ENCODE data around the gene PUSL1. TPM values are rescaled to one million over a fixed set of nuclear protein-coding genes. Genes with fewer than 3 reads are reported as not detected.

The PUSL1 gene
- total RNA-seq, 1 experiment from 2014 or later: 31.3 TPM

- H3K36me3 ChIP-seq (ENCODE audit: insufficient read depth, low read length, poor library complexity, severe bottlenecking): no peaks in the 10 kb centered on the region
- intact Hi-C loops (cut with micrococcal nuclease; ENCODE audit: unreplicated experiment): no loop called here
- DNase-seq (ENCODE audit: low spot score): no peak
- H3K9me3 ChIP-seq (ENCODE audit: low read depth, low read length, poor library complexity, severe bottlenecking): no peaks in the 10 kb centered on the region
- no peak overlapping the region for H3K27ac ChIP-seq (ENCODE audit: low read depth, low read length, poor library complexity, severe bottlenecking)
- ChIA-PET CTCF (no interaction called here), POLR2A (ENCODE audit: low non-redundant PET) (no interaction called here)
- H3K27me3 ChIP-seq (replicated peaks; ENCODE audit: insufficient read depth, low read depth, low read length, poor library complexity): peaks cover 5% of the 10 kb centered on the region
- H3K4me3 ChIP-seq (ENCODE audit: low read depth, low read length, poor library complexity, severe bottlenecking): no peak overlapping the region
- no peak for TF ChIP-seq EZH2 (IDR thresholded peaks at IDR 0.05; ENCODE audit: borderline replicate concordance, low read depth, low read length, poor library complexity, severe bottlenecking)
- no peak for TF ChIP-seq CTCF (conservative IDR thresholded peaks at IDR 0.05; ENCODE audit: low read depth, low read length)
- no TSS peak for BruUV-seq (replicated peaks)
- H3K4me1 ChIP-seq (ENCODE audit: insufficient read depth, low read length, poor library complexity, severe bottlenecking): no peaks in the 10 kb centered on the region
These were observed 49.6 kb downstream of the PUSL1 start for GRCh38 chr1:1357871-1358432.

GRCh38 chr1:1358433-1359271, 50.3 kb downstream of the PUSL1 start, which contains the start of gene MXRA8:
TSS of gene MXRA8 (minus strand) at chr1:1358555. CDS start at chr1:1358504, 51 bp downstream.
- TF ChIP-seq CTCF (conservative IDR thresholded peaks at IDR 0.05; ENCODE audit: low read depth, low read length): no peak
- TF ChIP-seq EZH2 (IDR thresholded peaks at IDR 0.05; ENCODE audit: borderline replicate concordance, low read depth, low read length, poor library complexity, severe bottlenecking): no peak
- Histone ChIP-seq H3K4me1 (ENCODE audit: insufficient read depth, low read length, poor library complexity, severe bottlenecking) (no peaks in the 10 kb centered on the region), H3K27me3 (replicated peaks; ENCODE audit: insufficient read depth, low read depth, low read length, poor library complexity) (peaks cover 5% of the 10 kb centered on the region), H3K27ac (ENCODE audit: low read depth, low read length, poor library complexity, severe bottlenecking) (no peak within 1 kb of the TSS), H3K9me3 (ENCODE audit: low read depth, low read length, poor library complexity, severe bottlenecking) (no peaks in the 10 kb centered on the region), H3K4me3 (ENCODE audit: low read depth, low read length, poor library complexity, severe bottlenecking) (no peak within 1 kb of the TSS), H3K36me3 (ENCODE audit: insufficient read depth, low read length, poor library complexity, severe bottlenecking) (no peaks in the 10 kb centered on the region)
- intact Hi-C loops (cut with micrococcal nuclease; ENCODE audit: unreplicated experiment): no loop called here
- no TSS peak for BruUV-seq (replicated peaks)
- no peak for DNase-seq (ENCODE audit: low spot score)
- POLR2A ChIA-PET (ENCODE audit: low non-redundant PET): no interaction called here
- CTCF ChIA-PET: no interaction called here

- Histone ChIP-seq H3K27ac (ENCODE audit: low read depth, low read length, poor library complexity, severe bottlenecking) (no peak overlapping the region), H3K4me3 (ENCODE audit: low read depth, low read length, poor library complexity, severe bottlenecking) (no peak overlapping the region)
These were observed 50.9 kb downstream of the PUSL1 start for GRCh38 chr1:1359308-1359663.

More at GRCh38 chr1:1359308-1359663, 50.9 kb downstream of the PUSL1 start:
- BruUV-seq (replicated peaks): no TSS peak
- no peak for DNase-seq (ENCODE audit: low spot score)
- H3K9me3 ChIP-seq (ENCODE audit: low read depth, low read length, poor library complexity, severe bottlenecking): no peaks in the 10 kb centered on the region
- H3K27me3 ChIP-seq (replicated peaks; ENCODE audit: insufficient read depth, low read depth, low read length, poor library complexity): peaks cover 1% of the 10 kb centered on the region
- no peaks in the 10 kb centered on the region for H3K4me1 ChIP-seq (ENCODE audit: insufficient read depth, low read length, poor library complexity, severe bottlenecking)
- ChIA-PET POLR2A (ENCODE audit: low non-redundant PET) (no interaction called here), CTCF (no interaction called here)
- no peaks in the 10 kb centered on the region for H3K36me3 ChIP-seq (ENCODE audit: insufficient read depth, low read length, poor library complexity, severe bottlenecking)
- intact Hi-C loops (cut with micrococcal nuclease; ENCODE audit: unreplicated experiment): no loop called here
- TF ChIP-seq EZH2 (IDR thresholded peaks at IDR 0.05; ENCODE audit: borderline replicate concordance, low read depth, low read length, poor library complexity, severe bottlenecking) (no peak), CTCF (conservative IDR thresholded peaks at IDR 0.05; ENCODE audit: low read depth, low read length) (no peak)
